Neural cell (in vitro differentiated cells): ENCODE measurements around the gene PRTN3. TPM values are rescaled to one million over a fixed set of nuclear protein-coding genes. Genes with fewer than 3 reads are reported as not detected.

ENCODE experiments used
- H2AFZ ChIP-seq: fragments of 200-600, 300-800 bp; sonication (generic), shearing (Covaris generic); 2 replicates; pipeline ENCODE4 v1.6.0; 2014; ENCODE audit warnings: low read depth, mild to moderate bottlenecking, antibody characterized with exemption, low read length, moderate library complexity
- H3F3A ChIP-seq: fragments of 200-600 bp; shearing (Covaris generic); 2 replicates; pipeline ENCODE4 v1.6.1; 2016; ENCODE audit warnings: mild to moderate bottlenecking, moderate library complexity, mixed read lengths, antibody characterized with exemption, low read length; ENCODE audit not compliant: insufficient read depth, poor library complexity, severe bottlenecking
- H3K27ac ChIP-seq: fragments of 200-600, 300-800 bp; sonication (generic), shearing (Covaris generic); 2 replicates; pipeline ENCODE4 v1.5.1; 2014; ENCODE audit warnings: mild to moderate bottlenecking, low read length, moderate library complexity
- H3K27me3 ChIP-seq: fragments of 300-800, 200-600 bp; sonication (generic), shearing (Covaris generic); 2 replicates; pipeline ENCODE4 v1.6.0; 2014; ENCODE audit warnings: mild to moderate bottlenecking, low read depth, low read length, moderate library complexity; ENCODE audit not compliant: insufficient read depth
- H3K36me3 ChIP-seq: fragments of 300-800, 200-600 bp; sonication (generic), shearing (Covaris generic); 2 replicates; pipeline ENCODE4 v1.5.1; 2014; ENCODE audit warnings: mild to moderate bottlenecking, antibody characterized with exemption, low read length, moderate library complexity; ENCODE audit not compliant: insufficient read depth
- H3K4me2 ChIP-seq: fragments of 300-800, 200-600 bp; sonication (generic), shearing (Covaris generic); 2 replicates; pipeline ENCODE4 v1.6.0; 2014; ENCODE audit warnings: mild to moderate bottlenecking, low read length
- H3K4me3 ChIP-seq: fragments of 300-800, 200-600 bp; sonication (generic), shearing (Covaris generic); 2 replicates; pipeline ENCODE4 v1.5.1; 2014; ENCODE audit warnings: mild to moderate bottlenecking, low read length, moderate library complexity
- H3K79me2 ChIP-seq: fragments of 200-600 bp; shearing (Covaris generic); replicated peaks from 2 replicates; pipeline ENCODE4 v1.6.0; 2014; ENCODE audit warnings: mild to moderate bottlenecking, low read length, moderate library complexity; ENCODE audit not compliant: insufficient read depth
- H3K9ac ChIP-seq: fragments of 300-800, 200-600 bp; sonication (generic), shearing (Covaris generic); 2 replicates; pipeline ENCODE4 v1.6.1; 2016; ENCODE audit warnings: mild to moderate bottlenecking, low read length, mixed read lengths
- H3K9me2 ChIP-seq: fragments of 200-600 bp; shearing (Covaris generic); 2 replicates; pipeline ENCODE4 v1.6.1; 2016; ENCODE audit warnings: mild to moderate bottlenecking, low read length, mixed read lengths; ENCODE audit not compliant: insufficient read depth
- H3K9me3 ChIP-seq: fragments of 200-600, 300-800 bp; sonication (generic), shearing (Covaris generic); 2 replicates; pipeline ENCODE4 v1.6.1; 2016; ENCODE audit warnings: mild to moderate bottlenecking, mixed run types, low read length, moderate library complexity, mixed read lengths
- H4K20me1 ChIP-seq: fragments of 200-600 bp; shearing (Covaris generic); 2 replicates; pipeline ENCODE4 v1.6.1; 2016; ENCODE audit warnings: mild to moderate bottlenecking, mixed run types; ENCODE audit not compliant: insufficient read depth
- CTCF ChIP-seq: fragments of 450-650 bp; IDR thresholded peaks from 2 replicates; pipeline ENCODE4 v1.5.1; 2014; ENCODE audit warnings: antibody characterized with exemption, mild to moderate bottlenecking, moderate library complexity; ENCODE audit not compliant: poor library complexity, severe bottlenecking
- EZH2 ChIP-seq: fragments of 200-600, 300-800 bp; shearing (Covaris generic), sonication (generic); IDR thresholded peaks from 2 replicates; pipeline ENCODE4 v1.6.1; 2014; ENCODE audit warnings: antibody characterized with exemption, low read length, borderline replicate concordance, mild to moderate bottlenecking; ENCODE audit not compliant: insufficient read depth, poor library complexity, severe bottlenecking
- MXI1 ChIP-seq: fragments of 450-650 bp; conservative IDR thresholded peaks from 2 replicates; pipeline ENCODE4 v1.6.1; 2014; ENCODE audit warnings: antibody characterized with exemption, mild to moderate bottlenecking; ENCODE audit not compliant: poor library complexity, severe bottlenecking
- POLR2AphosphoS5 ChIP-seq: IDR thresholded peaks from 2 replicates; pipeline ENCODE4 v1.6.1; 2012
- RAD21 ChIP-seq: fragments of 450-650 bp; conservative IDR thresholded peaks from 2 replicates; pipeline ENCODE4 v1.6.1; 2014; ENCODE audit warnings: antibody characterized with exemption, mild to moderate bottlenecking, moderate library complexity
- REST ChIP-seq: IDR thresholded peaks from 2 replicates; pipeline ENCODE4 v1.6.1; 2012; ENCODE audit warnings: borderline replicate concordance
- SMC3 ChIP-seq: fragments of 450-650 bp; conservative IDR thresholded peaks from 2 replicates; pipeline ENCODE4 v1.6.1; 2014; ENCODE audit warnings: antibody characterized with exemption, mild to moderate bottlenecking, moderate library complexity; ENCODE audit not compliant: poor library complexity
- TAF1 ChIP-seq: IDR thresholded peaks from 2 replicates; pipeline ENCODE4 v1.6.1; 2012; ENCODE audit warnings: low read depth
- polyA plus RNA-seq: library from polyadenylated mRNA; depleted of rRNA; stranded (reverse); fragments of >200 nt; gene quantifications from 2 replicates; pipeline ENCODE4 v1.2.3, GENCODE V29; 2014

Gene PRTN3
- polyA plus RNA-seq, 1 donor from 2014 or later, result not detected

GRCh38 chr19:850979-851335 lies 10.2 kb downstream of the PRTN3 start:
- no peak overlapping the region for H3K4me2 ChIP-seq
- TF ChIP-seq RAD21 (no peak), MXI1 (no peak), REST (no peak), CTCF (no peak), SMC3 (no peak), EZH2 (no peak)
- H3F3A ChIP-seq, result no peaks in the 10 kb centered on the region
- H3K79me2 ChIP-seq, result no peaks in the 10 kb centered on the region
- no peak overlapping the region for H2AFZ ChIP-seq
- no peaks in the 10 kb centered on the region for H3K27me3 ChIP-seq
- H4K20me1 ChIP-seq, result no peaks in the 10 kb centered on the region
- H3K27ac ChIP-seq, result no peak overlapping the region
- no peaks in the 10 kb centered on the region for H3K36me3 ChIP-seq
- H3K4me3 ChIP-seq, result no peak overlapping the region
- H3K9me3 ChIP-seq, result no peaks in the 10 kb centered on the region
- H3K9me2 ChIP-seq, result no peaks in the 10 kb centered on the region
- H3K9ac ChIP-seq, result no peak overlapping the region

- Histone ChIP-seq H4K20me1 (no peaks in the 10 kb centered on the region), H3K27ac (no peak within 1 kb of the TSS), H3K4me3 (no peak within 1 kb of the TSS), H3K4me2 (no peak within 1 kb of the TSS), H3K27me3 (no peaks in the 10 kb centered on the region), H3F3A (no peaks in the 10 kb centered on the region), H3K9me3 (no peaks in the 10 kb centered on the region), H3K9me2 (no peaks in the 10 kb centered on the region), H3K9ac (no peak within 1 kb of the TSS), H2AFZ (no peak within 1 kb of the TSS), H3K79me2 (no peaks in the 10 kb centered on the region), H3K36me3 (no peaks in the 10 kb centered on the region)
- TF ChIP-seq SMC3, result no peak
- TF ChIP-seq CTCF, result no peak
- TF ChIP-seq RAD21, result no peak
- no peak for TF ChIP-seq EZH2
- no peak for TF ChIP-seq MXI1
- no peak for TF ChIP-seq TAF1
- TF ChIP-seq POLR2AphosphoS5, result no peak
These were observed 11.6 kb downstream of the PRTN3 start, which contains the start of gene ELANE for GRCh38 chr19:852136-853013. Gene ELANE (plus strand): TSS chr19:852303. CDS start chr19:852329, 26 bp downstream.
